Smooth muscle cell (in vitro differentiated cells): ENCODE measurements around the gene CPA5. TPM values are rescaled to one million over a fixed set of nuclear protein-coding genes. Genes with fewer than 3 reads are reported as not detected.

Source experiments
- DNase-seq: peaks from one replicate; lab custom pipeline; 2025; ENCODE audit not compliant: unreplicated experiment; lab: John Stamatoyannopoulos, UW
- H2AFZ ChIP-seq: fragments of 200-600 bp; sonication (generic); 2 replicates; pipeline ENCODE4 v1.6.0; 2016; ENCODE audit warnings: antibody characterized with exemption, low read depth, mild to moderate bottlenecking
- H3F3A ChIP-seq: fragments of 200-600 bp; sonication (generic); 2 replicates; pipeline ENCODE4 v1.6.0; 2017; ENCODE audit warnings: antibody characterized with exemption, low read depth
- H3K27ac ChIP-seq: fragments of 200-600 bp; sonication (generic); 2 replicates; pipeline ENCODE4 v1.5.1; 2016; ENCODE audit warnings: low read depth, mild to moderate bottlenecking
- H3K27me3 ChIP-seq: fragments of 200-600 bp; sonication (generic); 2 replicates; pipeline ENCODE4 v1.6.1; 2016; ENCODE audit warnings: low read depth, mild to moderate bottlenecking
- H3K36me3 ChIP-seq: fragments of 200-600 bp; sonication (generic); 2 replicates; pipeline ENCODE4 v1.5.1; 2016; ENCODE audit warnings: low read depth
- H3K4me1 ChIP-seq: fragments of 200-600 bp; sonication (generic); 2 replicates; pipeline ENCODE4 v1.5.1; 2016; ENCODE audit warnings: low read depth
- H3K4me2 ChIP-seq: fragments of 200-600 bp; sonication (generic); 2 replicates; pipeline ENCODE4 v1.6.0; 2016; ENCODE audit warnings: mild to moderate bottlenecking
- H3K4me3 ChIP-seq: fragments of 200-600 bp; sonication (generic); 2 replicates; pipeline ENCODE4 v1.5.1; 2016; ENCODE audit warnings: mild to moderate bottlenecking
- H3K79me2 ChIP-seq: fragments of 200-600 bp; sonication (generic); 2 replicates; pipeline ENCODE4 v1.6.0; 2016; ENCODE audit warnings: low read depth, mild to moderate bottlenecking
- H3K9ac ChIP-seq: fragments of 200-600 bp; sonication (generic); 2 replicates; pipeline ENCODE4 v1.6.0; 2016; ENCODE audit warnings: low read depth
- H3K9me3 ChIP-seq: fragments of 200-600 bp; sonication (generic); replicated peaks from 2 replicates; pipeline ENCODE4 v1.5.1; 2016; ENCODE audit warnings: low read depth
- H4K20me1 ChIP-seq: fragments of 200-600 bp; sonication (generic); 2 replicates; pipeline ENCODE4 v1.6.0; 2016; ENCODE audit warnings: low read depth
- WGBS: methylation state at CpG from one replicate; pipeline ENCODE4 v1.1.7; 2016; ENCODE audit warnings: low lambda C conversion rate; 5-methylcytosine and 5-hydroxymethylcytosine counted together
- polyA plus RNA-seq: library from polyadenylated mRNA; unstranded; fragments of >200 nt; fragmentation: Nextera tagmentation; extraction: Ambion mirVana; gene quantifications from 2 replicates; pipeline ENCODE4 v1.2.1, GENCODE V29; 2016
- total RNA-seq: library from RNA; depleted of rRNA; stranded (reverse); fragments of >200 nt; gene quantifications from 2 replicates; pipeline ENCODE4 v1.2.3, GENCODE V29; 2014
- TF ChIP-seq, protein P1 (sequence below): fragments of 200-600 bp; sonication (generic); IDR thresholded peaks from 2 replicates; pipeline ENCODE4 v1.5.1; 2017; ENCODE audit warnings: borderline replicate concordance, mild to moderate bottlenecking, antibody characterized with exemption; ENCODE audit not compliant: insufficient read depth, poor library complexity, severe bottlenecking

CPA5 gene
- total and polyA plus RNA-seq, 2 experiments from 2014 or later, result not detected

GRCh38 chr7:130341882-130342281, 2.7 kb upstream of the CPA5 start:
- Histone ChIP-seq H2AFZ (no peak overlapping the region), H3K4me2 (no peak overlapping the region), H3K9me3 (no peaks in the 10 kb centered on the region), H3F3A (no peaks in the 10 kb centered on the region), H3K27me3 (no peaks in the 10 kb centered on the region), H3K79me2 (no peaks in the 10 kb centered on the region), H3K4me1 (peaks cover 22% of the 10 kb centered on the region), H3K36me3 (no peaks in the 10 kb centered on the region), H3K9ac (no peak overlapping the region), H3K4me3 (no peak overlapping the region), H3K27ac (no peak overlapping the region), H4K20me1 (no peaks in the 10 kb centered on the region)
- TF ChIP-seq, protein P1, sequence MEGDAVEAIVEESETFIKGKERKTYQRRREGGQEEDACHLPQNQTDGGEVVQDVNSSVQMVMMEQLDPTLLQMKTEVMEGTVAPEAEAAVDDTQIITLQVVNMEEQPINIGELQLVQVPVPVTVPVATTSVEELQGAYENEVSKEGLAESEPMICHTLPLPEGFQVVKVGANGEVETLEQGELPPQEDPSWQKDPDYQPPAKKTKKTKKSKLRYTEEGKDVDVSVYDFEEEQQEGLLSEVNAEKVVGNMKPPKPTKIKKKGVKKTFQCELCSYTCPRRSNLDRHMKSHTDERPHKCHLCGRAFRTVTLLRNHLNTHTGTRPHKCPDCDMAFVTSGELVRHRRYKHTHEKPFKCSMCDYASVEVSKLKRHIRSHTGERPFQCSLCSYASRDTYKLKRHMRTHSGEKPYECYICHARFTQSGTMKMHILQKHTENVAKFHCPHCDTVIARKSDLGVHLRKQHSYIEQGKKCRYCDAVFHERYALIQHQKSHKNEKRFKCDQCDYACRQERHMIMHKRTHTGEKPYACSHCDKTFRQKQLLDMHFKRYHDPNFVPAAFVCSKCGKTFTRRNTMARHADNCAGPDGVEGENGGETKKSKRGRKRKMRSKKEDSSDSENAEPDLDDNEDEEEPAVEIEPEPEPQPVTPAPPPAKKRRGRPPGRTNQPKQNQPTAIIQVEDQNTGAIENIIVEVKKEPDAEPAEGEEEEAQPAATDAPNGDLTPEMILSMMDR, result no peak
- DNase-seq, result no peak
- WGBS, result 95% methylated on average over 4 of the region's 4 CpGs

GRCh38 chr7:130342701-130343380, 1.8 kb upstream of the CPA5 start:
- no peaks in the 10 kb centered on the region for H3F3A ChIP-seq
- no peak overlapping the region for H2AFZ ChIP-seq
- H3K9me3 ChIP-seq, result no peaks in the 10 kb centered on the region
- peaks cover 22% of the 10 kb centered on the region for H3K4me1 ChIP-seq
- DNase-seq, result no peak
- 84% methylated on average over 3 of the region's 3 CpGs for WGBS
- no peak overlapping the region for H3K4me2 ChIP-seq
- H3K9ac ChIP-seq, result no peak overlapping the region
- no peaks in the 10 kb centered on the region for H3K27me3 ChIP-seq
- no peaks in the 10 kb centered on the region for H4K20me1 ChIP-seq
- no peaks in the 10 kb centered on the region for H3K79me2 ChIP-seq
- TF ChIP-seq, protein P1, result no peak
- no peak overlapping the region for H3K27ac ChIP-seq
- no peaks in the 10 kb centered on the region for H3K36me3 ChIP-seq
- H3K4me3 ChIP-seq, result no peak overlapping the region

GRCh38 chr7:130345136-130345535, 520 bp downstream of the CPA5 start:
- H4K20me1 ChIP-seq, result no peaks in the 10 kb centered on the region
- no peak for DNase-seq
- H3F3A ChIP-seq, result peaks cover 5% of the 10 kb centered on the region
- no peak overlapping the region for H3K4me2 ChIP-seq
- WGBS, result 64% methylated on average over 8 of the region's 8 CpGs
- H3K9ac ChIP-seq, result no peak overlapping the region
- H3K27me3 ChIP-seq, result no peaks in the 10 kb centered on the region
- no peak overlapping the region for H2AFZ ChIP-seq
- TF ChIP-seq, protein P1, result no peak
- H3K27ac ChIP-seq, result no peak overlapping the region
- peaks cover 27% of the 10 kb centered on the region for H3K4me1 ChIP-seq
- H3K9me3 ChIP-seq, result no peaks in the 10 kb centered on the region
- H3K36me3 ChIP-seq, result no peaks in the 10 kb centered on the region
- no peaks in the 10 kb centered on the region for H3K79me2 ChIP-seq
- H3K4me3 ChIP-seq, result no peak overlapping the region

GRCh38 chr7:130345725-130346124, 1.1 kb downstream of the CPA5 start:
- Histone ChIP-seq H3K27ac (no peak overlapping the region), H3K36me3 (no peaks in the 10 kb centered on the region), H3K27me3 (no peaks in the 10 kb centered on the region), H3K9ac (no peak overlapping the region), H4K20me1 (no peaks in the 10 kb centered on the region), H3K4me1 (peaks cover 33% of the 10 kb centered on the region), H3K79me2 (no peaks in the 10 kb centered on the region), H3K4me3 (no peak overlapping the region), H3K4me2 (no peak overlapping the region), H3F3A (peaks cover 6% of the 10 kb centered on the region), H3K9me3 (no peaks in the 10 kb centered on the region), H2AFZ (no peak overlapping the region)
- TF ChIP-seq, protein P1, result no peak
- WGBS, result 86% methylated on average over 5 of the region's 5 CpGs
- no peak for DNase-seq
